ENCODE results near the gene CRYGN.

DNA sequence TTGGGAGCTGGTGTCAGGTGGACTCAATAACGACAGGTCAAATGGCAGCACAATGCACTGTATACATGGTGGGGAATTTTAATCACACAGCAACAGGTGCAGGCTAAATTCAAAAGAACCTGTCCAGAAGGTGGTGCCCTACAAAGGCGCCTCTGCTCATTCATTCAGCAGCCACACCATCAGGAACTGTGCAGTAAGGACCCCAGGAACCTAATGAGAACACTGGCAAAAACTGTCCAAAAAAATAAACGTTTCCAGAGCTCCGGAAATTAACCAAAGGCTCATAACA, 21.9 kb upstream of the CRYGN start:
- TF ChIP-seq, protein P1, sequence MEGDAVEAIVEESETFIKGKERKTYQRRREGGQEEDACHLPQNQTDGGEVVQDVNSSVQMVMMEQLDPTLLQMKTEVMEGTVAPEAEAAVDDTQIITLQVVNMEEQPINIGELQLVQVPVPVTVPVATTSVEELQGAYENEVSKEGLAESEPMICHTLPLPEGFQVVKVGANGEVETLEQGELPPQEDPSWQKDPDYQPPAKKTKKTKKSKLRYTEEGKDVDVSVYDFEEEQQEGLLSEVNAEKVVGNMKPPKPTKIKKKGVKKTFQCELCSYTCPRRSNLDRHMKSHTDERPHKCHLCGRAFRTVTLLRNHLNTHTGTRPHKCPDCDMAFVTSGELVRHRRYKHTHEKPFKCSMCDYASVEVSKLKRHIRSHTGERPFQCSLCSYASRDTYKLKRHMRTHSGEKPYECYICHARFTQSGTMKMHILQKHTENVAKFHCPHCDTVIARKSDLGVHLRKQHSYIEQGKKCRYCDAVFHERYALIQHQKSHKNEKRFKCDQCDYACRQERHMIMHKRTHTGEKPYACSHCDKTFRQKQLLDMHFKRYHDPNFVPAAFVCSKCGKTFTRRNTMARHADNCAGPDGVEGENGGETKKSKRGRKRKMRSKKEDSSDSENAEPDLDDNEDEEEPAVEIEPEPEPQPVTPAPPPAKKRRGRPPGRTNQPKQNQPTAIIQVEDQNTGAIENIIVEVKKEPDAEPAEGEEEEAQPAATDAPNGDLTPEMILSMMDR (conservative IDR thresholded peaks at IDR 0.05 in 1 of 2, IDR thresholded peaks at IDR 0.05 in 1 of 2; ENCODE audit: extremely low read depth in 1 of 2, insufficient read depth in 1 of 2, low read depth in 1 of 2, low read length in 2 of 2): no peak
- no peak for TF ChIP-seq EZH2 (IDR thresholded peaks at IDR 0.05; ENCODE audit: borderline replicate concordance, low read length)
